PC-3 (cell line): ENCODE data around the gene NKD1. TPM values are rescaled to one million over a fixed set of nuclear protein-coding genes. Genes with fewer than 3 reads are reported as not detected.

Source experiments
- ATAC-seq: fragments of 200-7000 bp; cut with Tn5 transposase; 2 replicates; pipeline ENCODE4 v1.9.1; 2020; ENCODE audit warnings: mild to moderate bottlenecking, moderate library complexity
- BruUV-seq: library from RNA; stranded (reverse); fragments of 400-500 nt; replicated peaks from 2 replicates; lab custom pipeline; 2021; lab: Mats Ljungman, UMichigan
- CTCF ChIA-PET: fragments of 300-600 bp; sonication (Branson Sonifier 250); formaldehyde crosslinking; loops from one replicate; lab custom pipeline; 2022; ENCODE audit warnings: antibody characterized with exemption; lab: Charles Lee
- POLR2A ChIA-PET: fragments of 300-600 bp; sonication (Branson Sonifier 250); formaldehyde crosslinking; loops from one replicate; lab custom pipeline; 2022; ENCODE audit warnings: antibody characterized with exemption; ENCODE audit not compliant: unreplicated experiment; lab: Charles Lee
- DNase-seq: peaks from one replicate; pipeline ENCODE4 v3.0.0-alpha.2; 2015
- H2AFZ ChIP-seq: fragments of 300-600 bp; sonication (generic); 2 replicates; pipeline ENCODE4 v1.6.0; 2016; ENCODE audit warnings: antibody characterized with exemption, low read length
- H3F3A ChIP-seq: fragments of 300-600 bp; sonication (generic); one replicate; pipeline ENCODE4 v1.6.0; 2017; ENCODE audit warnings: antibody characterized with exemption, low read length, control low read depth, mild to moderate bottlenecking; ENCODE audit not compliant: unreplicated experiment
- H3K27ac ChIP-seq: fragments of 300-600 bp; sonication (generic); 2 replicates; pipeline ENCODE4 v1.5.1; 2016; ENCODE audit warnings: mild to moderate bottlenecking, low read length
- H3K27me3 ChIP-seq: fragments of 300-600 bp; sonication (generic); 2 replicates; pipeline ENCODE4 v1.6.1; 2016; ENCODE audit warnings: low read length, mixed read lengths
- H3K36me3 ChIP-seq: fragments of 300-600 bp; sonication (generic); 2 replicates; pipeline ENCODE4 v1.6.1; 2016; ENCODE audit warnings: low read depth, mixed run types, low read length, mixed read lengths
- H3K4me1 ChIP-seq: fragments of 300-600 bp; sonication (generic); 2 replicates; pipeline ENCODE4 v1.5.1; 2016; ENCODE audit warnings: low read length; ENCODE audit not compliant: insufficient read depth
- H3K4me2 ChIP-seq: fragments of 300-600 bp; sonication (generic); 2 replicates; pipeline ENCODE4 v1.6.0; 2016; ENCODE audit warnings: low read length
- H3K4me3 ChIP-seq: fragments of 300-600 bp; sonication (generic); 2 replicates; pipeline ENCODE4 v1.5.1; 2016; ENCODE audit warnings: mild to moderate bottlenecking, low read length, mixed read lengths
- H3K79me2 ChIP-seq: fragments of 300-600 bp; sonication (generic); 2 replicates; pipeline ENCODE4 v1.6.1; 2017; ENCODE audit warnings: low read length, mixed read lengths
- H3K9ac ChIP-seq: fragments of 300-600 bp; sonication (generic); 2 replicates; pipeline ENCODE4 v1.6.0; 2016; ENCODE audit warnings: mild to moderate bottlenecking, low read length
- H3K9me2 ChIP-seq: fragments of 300-600 bp; sonication (generic); replicated peaks from 2 replicates; pipeline ENCODE4 v1.6.1; 2016; ENCODE audit warnings: mixed run types, low read length, mixed read lengths
- H3K9me3 ChIP-seq: fragments of 300-600 bp; sonication (generic); 2 replicates; pipeline ENCODE4 v1.6.1; 2016; ENCODE audit warnings: low read length, mixed read lengths
- H4K20me1 ChIP-seq: fragments of 300-600 bp; sonication (generic); 2 replicates; pipeline ENCODE4 v1.6.1; 2016; ENCODE audit warnings: low read length, mixed read lengths
- CTCF ChIP-seq: fragments of 300-600 bp; sonication (generic); conservative IDR thresholded peaks from 2 replicates; pipeline ENCODE4 v1.5.1; 2017; ENCODE audit warnings: antibody characterized with exemption, low read depth, mild to moderate bottlenecking, low read length
- EZH2 ChIP-seq: fragments of 300-600 bp; sonication (generic); IDR thresholded peaks from one replicate; pipeline ENCODE4 v1.6.1; 2017; ENCODE audit warnings: antibody characterized with exemption, mild to moderate bottlenecking, low read length; ENCODE audit not compliant: unreplicated experiment
- EZH2phosphoT487 ChIP-seq: fragments of 300-600 bp; sonication (generic); IDR thresholded peaks from 2 replicates; pipeline ENCODE4 v1.6.1; 2018; ENCODE audit warnings: mild to moderate bottlenecking, antibody characterized with exemption, low read length, borderline replicate concordance
- intact Hi-C: fragments of 100-400 bp; cut with micrococcal nuclease; formaldehyde crosslinking; loops from 2 replicates; pipeline ENCODE4 v1.9.0; 2023
- total RNA-seq: library from RNA; depleted of rRNA; stranded (reverse); fragments of >200 nt; gene quantifications from 2 replicates; pipeline ENCODE4 v1.2.3, GENCODE V29; 2014

The NKD1 gene
- total RNA-seq, 1 experiment from 2014 or later: 0.07 TPM

- no peak overlapping the region for H3K27ac ChIP-seq
- H3K4me1 ChIP-seq: peaks cover 5% of the 10 kb centered on the region; the same call in 1 of the 2 replicates
- H3K9ac ChIP-seq: no peak overlapping the region
- no peak overlapping the region for H2AFZ ChIP-seq
- no peaks in the 10 kb centered on the region for H3K9me2 ChIP-seq
- no peak overlapping the region for H3K4me3 ChIP-seq
- no TSS peak for BruUV-seq
- DNase-seq (no peak), ATAC-seq (no peak)
- no peaks in the 10 kb centered on the region for H3K36me3 ChIP-seq
- H3K79me2 ChIP-seq: no peaks in the 10 kb centered on the region
- H3F3A ChIP-seq: no peaks in the 10 kb centered on the region
- H3K9me3 ChIP-seq: no peaks in the 10 kb centered on the region
- TF ChIP-seq CTCF: no peak
- no peak for TF ChIP-seq EZH2phosphoT487
- no peak for TF ChIP-seq EZH2
- no peak overlapping the region for H3K4me2 ChIP-seq
- no peaks in the 10 kb centered on the region for H4K20me1 ChIP-seq
- no peaks in the 10 kb centered on the region for H3K27me3 ChIP-seq
- ChIA-PET CTCF (no interaction called here), POLR2A (no interaction called here)
- intact Hi-C loops: no loop called here
Measured at GRCh38 chr16:50607447-50607846, 59.3 kb downstream of the NKD1 start.

- Histone ChIP-seq H3K9ac (no peak overlapping the region), H3F3A (no peaks in the 10 kb centered on the region), H3K36me3 (no peaks in the 10 kb centered on the region), H3K27ac (no peak overlapping the region), H2AFZ (no peak overlapping the region), H3K4me2 (no peak overlapping the region), H4K20me1 (no peaks in the 10 kb centered on the region), H3K27me3 (no peaks in the 10 kb centered on the region), H3K9me3 (no peaks in the 10 kb centered on the region), H3K4me1 (no peaks in the 10 kb centered on the region), H3K9me2 (no peaks in the 10 kb centered on the region), H3K79me2 (no peaks in the 10 kb centered on the region), H3K4me3 (no peak overlapping the region)
- DNase-seq (no peak), ATAC-seq (no peak)
- POLR2A ChIA-PET: no interaction called here
- BruUV-seq: no TSS peak
- no peak for TF ChIP-seq EZH2phosphoT487
- no peak for TF ChIP-seq EZH2
- TF ChIP-seq CTCF: no peak
- intact Hi-C loops: no loop called here
- CTCF ChIA-PET: no interaction called here
Measured at GRCh38 chr16:50607970-50608557, 59.9 kb downstream of the NKD1 start.

- intact Hi-C loops: no loop called here
- TF ChIP-seq EZH2: no peak
- no peak for TF ChIP-seq EZH2phosphoT487
- no peak for TF ChIP-seq CTCF
- CTCF ChIA-PET: no interaction called here
Measured at GRCh38 chr16:50609049-50609448, 60.9 kb downstream of the NKD1 start.

More at GRCh38 chr16:50609049-50609448, 60.9 kb downstream of the NKD1 start:
- no TSS peak for BruUV-seq
- Histone ChIP-seq H3K9me3 (no peaks in the 10 kb centered on the region), H4K20me1 (no peaks in the 10 kb centered on the region), H3K9ac (no peak overlapping the region), H2AFZ (no peak overlapping the region), H3K79me2 (no peaks in the 10 kb centered on the region), H3K4me2 (no peak overlapping the region), H3K27me3 (no peaks in the 10 kb centered on the region), H3K36me3 (no peaks in the 10 kb centered on the region), H3K9me2 (no peaks in the 10 kb centered on the region), H3K27ac (no peak overlapping the region), H3K4me3 (no peak overlapping the region), H3F3A (no peaks in the 10 kb centered on the region), H3K4me1 (no peaks in the 10 kb centered on the region)
- ATAC-seq (no peak), DNase-seq (no peak)
- POLR2A ChIA-PET: no interaction called here
